Choroid plexus epithelial cell (primary cell): ENCODE results near the gene PRAMEF33.
"Not testable (repeated sequence)": the region's sequence is repeated elsewhere in the genome, so short reads cannot be mapped to it uniquely, and the experiment has no call there.

Experiments used
- DNase-seq: peaks from one replicate; pipeline ENCODE4 v3.0.0-alpha.2; 2010; ENCODE audit warnings: low read depth
- H3K4me3 ChIP-seq: 2 replicates; pipeline ENCODE4 v1.5.1; 2011; ENCODE audit warnings: low read depth, mild to moderate bottlenecking, control low read depth, low read length, moderate library complexity

PRAMEF33 gene

GRCh38 chr1:13303239-13303638, at the start of gene PRAMEF33:
TSS of gene PRAMEF33 (plus strand) at chr1:13303539. CDS start at chr1:13305955, 2,416 bp downstream.
- not testable (repeated sequence) for H3K4me3 ChIP-seq, DNase-seq

DNA sequence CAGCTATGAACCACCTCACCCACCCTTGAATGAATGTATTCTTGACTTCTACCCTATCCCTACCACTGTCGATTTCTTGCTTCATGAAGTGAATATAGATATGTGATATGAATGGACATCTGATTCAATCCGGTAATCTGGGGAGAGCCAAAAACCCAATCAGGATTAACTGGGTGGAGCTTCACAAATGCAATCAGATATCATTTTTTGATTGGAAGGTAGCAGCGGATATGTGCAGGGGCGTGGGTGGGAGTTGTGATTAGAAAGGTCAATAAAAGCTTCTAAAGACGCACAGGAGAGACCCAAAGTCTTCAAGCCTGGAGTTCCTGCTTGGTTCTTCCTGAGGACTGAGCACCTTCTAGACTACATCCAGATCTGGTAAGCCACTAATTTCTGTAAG, 49.4 kb upstream of the PRAMEF33 start, which contains the start of gene PRAMEF5:
PRAMEF5 (plus strand) TSS at position 301 of the 400 bp plus-strand sequence. CDS start 5,071 bp downstream, outside the sequence.
- H3K4me3 ChIP-seq, DNase-seq: not testable (repeated sequence)

DNA sequence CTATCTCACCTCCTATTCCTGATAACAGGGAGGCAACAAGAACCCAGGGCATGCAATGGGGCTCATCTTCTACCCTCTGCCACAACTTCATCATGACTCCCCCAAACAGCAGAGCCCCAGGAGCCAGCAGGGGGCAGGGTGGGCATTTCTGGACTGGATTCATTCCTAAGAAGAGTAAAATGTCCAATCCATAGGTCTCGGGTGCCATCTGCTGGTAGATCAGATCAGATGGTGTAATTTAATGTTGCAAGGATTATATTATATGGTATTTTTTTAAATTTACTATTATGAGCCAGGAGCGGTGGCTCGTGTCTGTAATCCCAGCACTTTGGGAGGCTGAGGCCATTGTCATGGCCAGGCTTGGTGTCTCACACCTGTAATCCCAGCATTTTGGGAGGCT, 38.2 kb upstream of the PRAMEF33 start:
- not testable (repeated sequence) for H3K4me3 ChIP-seq, DNase-seq

GRCh38 chr1:13277016-13277415, 26.3 kb upstream of the PRAMEF33 start:
- not testable (repeated sequence) for DNase-seq, H3K4me3 ChIP-seq

DNA sequence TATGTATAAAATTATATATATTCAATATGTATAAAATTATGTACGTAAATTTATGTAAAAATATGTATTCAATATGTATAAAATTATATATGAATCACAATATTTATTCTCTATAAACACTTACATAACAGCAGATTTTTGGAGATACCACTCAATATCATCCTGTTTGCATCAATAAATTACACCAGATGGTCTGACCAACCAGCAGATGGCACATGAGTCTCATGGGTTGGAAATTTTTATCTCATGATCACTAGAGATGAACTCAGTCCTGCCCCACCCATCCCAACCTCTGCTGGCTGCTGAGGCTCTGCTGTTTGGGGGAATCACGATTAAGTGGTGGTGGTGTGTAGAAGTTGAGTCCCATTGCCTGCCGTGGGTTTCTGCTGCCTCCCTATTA, 23.7 kb upstream of the PRAMEF33 start:
- DNase-seq, H3K4me3 ChIP-seq: not testable (repeated sequence)

GRCh38 chr1:13285037-13285436, 18.3 kb upstream of the PRAMEF33 start, which contains the start of gene PRAMEF8:
TSS of gene PRAMEF8 (minus strand) at chr1:13285137. CDS start at chr1:13284091, 1,046 bp downstream.
- DNase-seq, H3K4me3 ChIP-seq: not testable (repeated sequence)

DNA sequence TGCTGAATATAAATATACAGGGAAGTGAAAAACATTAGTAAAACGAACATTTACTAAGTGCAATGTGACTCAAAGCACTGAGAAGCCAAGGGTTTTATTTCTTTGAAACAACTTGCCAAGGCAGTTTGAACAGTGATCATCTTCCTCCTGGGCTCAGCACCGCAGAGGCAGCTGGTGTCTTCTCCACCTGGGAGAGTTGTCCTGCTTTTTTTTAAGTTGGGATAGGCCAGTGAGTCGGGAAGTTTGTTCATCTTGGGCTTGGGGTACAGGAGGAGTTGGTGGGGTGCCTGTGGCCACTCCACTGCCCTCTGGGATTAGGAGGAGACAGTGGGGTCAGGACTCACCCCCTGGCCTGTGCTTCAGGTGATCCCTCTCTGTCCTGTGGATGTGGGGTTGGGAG, 14.3 kb upstream of the PRAMEF33 start:
- H3K4me3 ChIP-seq, DNase-seq: not testable (repeated sequence)

DNA sequence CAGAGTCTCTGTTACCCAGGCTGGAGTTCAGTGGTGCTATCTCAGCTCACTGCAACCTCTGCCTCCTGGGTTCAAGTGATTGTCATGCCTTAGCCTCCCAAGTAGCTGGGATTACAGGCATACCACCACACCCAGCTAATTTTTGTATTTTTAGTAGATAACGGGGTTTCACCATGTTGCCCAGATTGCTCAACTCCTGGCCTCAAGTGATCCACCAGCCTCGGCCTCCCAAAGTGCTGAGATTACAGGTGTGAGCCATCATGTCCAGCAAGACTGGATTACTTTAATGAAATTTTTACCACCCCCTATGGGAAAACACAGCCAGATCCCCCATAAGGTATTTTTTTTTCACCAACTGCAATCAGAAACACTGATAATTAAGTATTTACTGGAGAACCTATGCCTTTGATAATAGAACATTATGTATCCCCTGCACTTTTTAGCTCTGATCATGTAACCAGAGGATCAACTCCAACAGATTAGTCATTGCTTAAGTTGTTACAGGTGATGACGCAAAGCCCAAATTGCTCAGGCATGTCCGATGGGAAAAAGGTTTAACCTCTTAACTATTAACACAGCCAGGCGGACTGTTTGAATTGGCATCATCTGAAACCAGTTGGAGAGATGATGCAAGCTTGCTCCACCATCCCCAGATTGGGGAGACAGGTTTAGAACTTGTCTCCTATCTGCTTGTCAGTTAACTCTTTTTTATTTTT, 6.0 kb upstream of the PRAMEF33 start:
- not testable (repeated sequence) for H3K4me3 ChIP-seq, DNase-seq

DNA sequence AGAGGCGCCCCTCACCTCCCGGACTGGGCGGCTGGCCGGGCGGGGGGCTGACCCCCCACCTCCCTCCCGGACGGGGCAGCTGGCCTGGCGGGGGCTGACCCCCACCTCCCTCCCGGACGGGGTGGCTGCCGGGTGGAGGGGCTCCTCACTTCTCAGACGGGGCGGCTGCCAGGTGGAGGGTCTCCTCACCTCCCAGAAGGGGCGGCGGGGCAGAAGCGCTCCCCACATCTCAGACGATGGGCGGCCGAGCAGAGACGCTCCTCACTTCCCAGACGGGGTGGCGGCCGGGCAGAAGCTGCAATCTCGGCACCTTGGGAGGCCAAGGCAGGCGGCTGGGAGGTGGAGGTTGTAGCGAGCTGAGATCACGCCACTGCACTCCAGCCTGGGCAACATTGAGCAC, 4.6 kb upstream of the PRAMEF33 start:
- not testable (repeated sequence) for DNase-seq, H3K4me3 ChIP-seq

- not testable (repeated sequence) for H3K4me3 ChIP-seq, DNase-seq
These were observed 1.1 kb upstream of the PRAMEF33 start for GRCh38 chr1:13302197-13302596.

GRCh38 chr1:13315281-13315680, 11.9 kb downstream of the PRAMEF33 start, which contains the start of gene PRAMEF15:
TSS of gene PRAMEF15 (plus strand) at chr1:13315581. CDS start at chr1:13318408, 2,827 bp downstream.
- H3K4me3 ChIP-seq, DNase-seq: not testable (repeated sequence)

DNA sequence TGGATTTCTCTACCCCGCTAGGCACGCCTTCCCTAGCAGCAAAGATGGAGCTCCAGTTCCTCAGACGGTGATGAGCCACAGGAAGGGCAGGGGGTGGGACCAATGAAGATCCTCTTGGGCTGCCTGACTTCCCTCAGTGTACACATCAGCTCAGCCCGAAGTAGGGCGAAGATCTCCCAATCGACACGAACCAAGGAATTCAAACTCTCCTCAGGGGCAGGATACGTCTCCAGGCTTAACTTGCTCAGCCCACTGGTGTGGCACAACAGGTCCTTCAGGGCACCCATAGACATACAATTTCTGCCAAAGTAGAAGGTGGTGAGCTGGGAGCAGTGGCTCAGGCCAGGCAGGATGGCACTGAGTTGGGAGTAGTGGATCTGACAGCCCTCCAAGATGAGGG, 39.2 kb downstream of the PRAMEF33 start:
- H3K4me3 ChIP-seq, DNase-seq: not testable (repeated sequence)

- H3K4me3 ChIP-seq, DNase-seq: not testable (repeated sequence)
These were observed 43.7 kb downstream of the PRAMEF33 start, which contains the start of gene PRAMEF14 for GRCh38 chr1:13347034-13347433. TSS of gene PRAMEF14 (minus strand) at chr1:13347134. CDS start at chr1:13345314, 1,820 bp downstream.

DNA sequence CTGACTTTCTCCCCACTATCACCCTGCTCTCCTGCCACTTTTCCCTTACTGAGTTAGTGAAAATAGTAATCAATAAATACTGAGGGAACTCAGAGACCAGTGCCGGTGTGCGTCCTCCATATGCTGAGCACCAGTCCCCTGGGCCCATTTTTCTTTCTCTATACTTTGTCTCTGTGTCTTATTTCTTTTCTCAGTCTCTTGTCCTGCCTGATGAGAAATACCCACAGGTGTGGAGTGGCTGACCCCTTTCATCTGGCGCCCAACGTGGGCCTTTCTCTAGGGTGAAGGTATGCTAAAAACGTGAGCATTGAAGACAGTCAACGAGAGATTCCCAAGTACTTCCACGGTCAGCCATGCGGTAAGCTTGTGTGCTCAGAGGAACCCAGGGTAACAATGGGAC, 50.1 kb downstream of the PRAMEF33 start:
- DNase-seq, result peak; percentile 1
- not testable (repeated sequence) for H3K4me3 ChIP-seq

GRCh38 chr1:13354475-13354874, 51.1 kb downstream of the PRAMEF33 start:
- DNase-seq, H3K4me3 ChIP-seq: not testable (repeated sequence)
